Measurements from ENCODE around the gene XYLT1.

Gene XYLT1

GRCh38 chr16:17366299-17366961 is 104.3 kb downstream of the XYLT1 start:
- DNase-seq (ENCODE audit: low spot score), result no peak
- H3K27ac ChIP-seq, result no peak overlapping the region

GRCh38 chr16:17365591-17366298 is 105.0 kb downstream of the XYLT1 start:
- DNase-seq (ENCODE audit: low spot score), result no peak

More at GRCh38 chr16:17366299-17366961, 104.3 kb downstream of the XYLT1 start:
- TF ChIP-seq CTCF (IDR thresholded peaks at IDR 0.05), result no peak
- H3K4me3 ChIP-seq, result no peak overlapping the region

GRCh38 chr16:17365211-17365541 is 105.6 kb downstream of the XYLT1 start:
- H3K27ac ChIP-seq, result no peak overlapping the region

More at GRCh38 chr16:17365591-17366298, 105.0 kb downstream of the XYLT1 start:
- Histone ChIP-seq H3K27ac (no peak overlapping the region), H3K4me3 (no peak overlapping the region)
- no peak for TF ChIP-seq CTCF (IDR thresholded peaks at IDR 0.05)

GRCh38 chr16:17364319-17365210 is 106.2 kb downstream of the XYLT1 start:
- TF ChIP-seq CTCF (IDR thresholded peaks at IDR 0.05), result no peak
- DNase-seq (ENCODE audit: low spot score), result no peak
- H3K27ac ChIP-seq, result no peak overlapping the region
- H3K4me3 ChIP-seq, result peak overlapping the region; percentile 24

More at GRCh38 chr16:17365211-17365541, 105.6 kb downstream of the XYLT1 start:
- no peak for TF ChIP-seq CTCF (IDR thresholded peaks at IDR 0.05)
- no peak overlapping the region for H3K4me3 ChIP-seq
- DNase-seq (ENCODE audit: low spot score), result no peak

GRCh38 chr16:17362946-17363345 is 107.8 kb downstream of the XYLT1 start:
- Histone ChIP-seq H3K4me3 (no peak overlapping the region), H3K27ac (no peak overlapping the region)
- TF ChIP-seq CTCF (IDR thresholded peaks at IDR 0.05), result no peak
- DNase-seq (ENCODE audit: low spot score), result no peak

- H3K27ac ChIP-seq, result no peak overlapping the region
- no peak overlapping the region for H3K4me3 ChIP-seq
- TF ChIP-seq CTCF (IDR thresholded peaks at IDR 0.05), result no peak
- DNase-seq (ENCODE audit: low spot score), result no peak
Observed at GRCh38 chr16:17362183-17362582, 108.6 kb downstream of the XYLT1 start.
